Heart left ventricle (tissue), 16 donors: ENCODE results near the gene NGLY1. TPM values are rescaled to one million over a fixed set of nuclear protein-coding genes. Genes with fewer than 3 reads are reported as not detected.

ENCODE experiments used
- ATAC-seq, 4 donors: fragments of 200-7000 bp; cut with Tn5 transposase; one replicate each; pipeline ENCODE4 v1.9.1; 2020 to 2022; ENCODE audit warnings: moderate library complexity in 4 of 4, mild to moderate bottlenecking in 3 of 4, moderate number of reproducible peaks in 1 of 4
- DNase-seq, 5 donors: peaks; one replicate each; pipeline ENCODE4 v3.0.0-alpha.2; 2020
- H3K27ac ChIP-seq, 12 donors: fragments of 200-600 bp; sonication (generic) in 4 of 12; one replicate each; pipeline versions ENCODE4 v1.5.0 to v1.8.0; 2016 to 2022; ENCODE audit warnings: mild to moderate bottlenecking in 2 of 12
- H3K27me3 ChIP-seq, 9 donors: fragments of 200-600 bp; sonication (generic) in 2 of 9; one replicate each; pipeline versions ENCODE4 v1.5.1 to v1.8.0; 2016 to 2022; ENCODE audit warnings: mild to moderate bottlenecking in 3 of 9
- H3K36me3 ChIP-seq, 9 donors: fragments of 200-600 bp; sonication (generic) in 2 of 9; one replicate each; pipeline versions ENCODE4 v1.5.0 to v1.8.0; 2018 to 2022; ENCODE audit warnings: mild to moderate bottlenecking in 2 of 9
- H3K4me1 ChIP-seq, 12 donors: fragments of 200-600 bp; sonication (generic) in 4 of 12; one replicate each; pipeline versions ENCODE4 v1.5.0 to v1.8.0; 2016 to 2022; ENCODE audit warnings: mild to moderate bottlenecking in 3 of 12
- H3K4me3 ChIP-seq, 12 donors: fragments of 200-600 bp; sonication (generic) in 4 of 12; one replicate each; pipeline versions ENCODE4 v1.5.0 to v1.8.0; 2017 to 2022; ENCODE audit warnings: mild to moderate bottlenecking in 9 of 12, moderate library complexity in 4 of 12
- H3K9me3 ChIP-seq, 12 donors: fragments of 200-600 bp; sonication (generic) in 4 of 12; one replicate each; pipeline versions ENCODE4 v1.5.0 to v1.8.0; 2016 to 2022; ENCODE audit warnings: mild to moderate bottlenecking in 1 of 12
- CTCF ChIP-seq, 12 donors: fragments of 200-600 bp; sonication (generic) in 4 of 12; IDR thresholded peaks; one replicate each; pipeline versions ENCODE4 v1.5.0 to v1.8.0; 2018 to 2022; ENCODE audit warnings: antibody characterized with exemption in 12 of 12, mild to moderate bottlenecking in 5 of 12
- POLR2A ChIP-seq, 2 donors: fragments of 450-650 bp; IDR thresholded peaks; one replicate each; pipeline ENCODE4 v1.6.1; 2017; ENCODE audit warnings: antibody characterized with exemption in 2 of 2, mild to moderate bottlenecking in 2 of 2, moderate library complexity in 2 of 2
- WGBS, 4 donors: extraction: QIAGEN DNeasy Blood & Tissue Kit in 2 of 4; methylation state at CpG; one replicate each; pipeline versions ENCODE4 v1.1.5 to v1.1.7; 2013 to 2018; 5-methylcytosine and 5-hydroxymethylcytosine counted together
- intact Hi-C, 10 donors: fragments of 100-400 bp; cut with DNase I; formaldehyde crosslinking; loops; one replicate each; pipeline versions ENCODE4 v1.11.1 to v1.14.2; 2022
- polyA plus RNA-seq, 2 donors: library from polyadenylated mRNA; stranded (reverse); fragments of 200-250 nt; gene quantifications; one replicate each; pipeline ENCODE4 v1.2.3, GENCODE V29; 2013
- total RNA-seq, 9 donors: library from RNA; depleted of rRNA in 2 of 9; stranded (reverse); fragments of >200 nt in 2 of 9; fragmentation: NEBNext Ultra II Directional in 3 of 9; extraction: Animal tissue kit (Norgen Biotek cat#: 25700) in 3 of 9; gene quantifications; one replicate each; pipeline versions ENCODE4 v1.1.0 to v1.2.4, GENCODE V29; 2016 to 2023
- donor health status: ischemic (EF 13 %, LVEDD 7.1; RV severe dilation, severe dysfunction).
- donor health status: healthy with polysubstance abuse.
- donor health status: DM: no; HTN: yes; CAD: no.
- donor health status: DM: no; HTN: no; CAD: no.
- donor health status: ischemic (EF 25% LVEDD 6.9; RV normal size, moderate dysfunction).
- donor health status: ischemic (EF 25% LVEDD 5.7; RV mildly dilated, moderate dysfunction).
- donor health status: healthy.
- donor health status: DM: yes; HTN: yes; CAD: no.
- donor health status: ischemic (EF 35%, LVEDD 5.7; RV mildly dilated, moderate dysfunction).
- donor health status: nonischemic (EF 11% LVEDD 7.7; RV severe dilation, severe dysfunction).
- donor health status: DM: yes; HTN: yes; CAD: no.
- donor health status: PGD.
- donor health status: ischemic (EF 29% LVEDD 5.4; RV normal size, mild dysfunction).
- donor health status: nonischemic (EF 23%, LVEDD 6.1; RV moderate dilation, normal function).

The NGLY1 gene
- total and polyA plus RNA-seq, 11 donors: 18.5 to 41.0 (median 31.0) TPM

GRCh38 chr3:25679166-25679565, 104.1 kb downstream of the NGLY1 start:
- H3K36me3 ChIP-seq: no peaks in the 10 kb centered on the region
- 80 to 95% (median 81%) methylated on average over 1 to 2 of the region's 2 CpGs; no CpG with 5 or more reads in 1 of the 4 donors for WGBS, 4 donors
- TF ChIP-seq POLR2A (IDR thresholded peaks at IDR 0.05) (no peak), CTCF (IDR thresholded peaks at IDR 0.05) (no peak)
- H3K4me3 ChIP-seq: no peak overlapping the region
- ATAC-seq: no peak
- H3K27me3 ChIP-seq: no peaks in the 10 kb centered on the region
- no peaks in the 10 kb centered on the region for H3K4me1 ChIP-seq
- intact Hi-C loops: no loop called here
- H3K9me3 ChIP-seq: no peaks in the 10 kb centered on the region
- DNase-seq: no peak
- no peak overlapping the region for H3K27ac ChIP-seq

DNA sequence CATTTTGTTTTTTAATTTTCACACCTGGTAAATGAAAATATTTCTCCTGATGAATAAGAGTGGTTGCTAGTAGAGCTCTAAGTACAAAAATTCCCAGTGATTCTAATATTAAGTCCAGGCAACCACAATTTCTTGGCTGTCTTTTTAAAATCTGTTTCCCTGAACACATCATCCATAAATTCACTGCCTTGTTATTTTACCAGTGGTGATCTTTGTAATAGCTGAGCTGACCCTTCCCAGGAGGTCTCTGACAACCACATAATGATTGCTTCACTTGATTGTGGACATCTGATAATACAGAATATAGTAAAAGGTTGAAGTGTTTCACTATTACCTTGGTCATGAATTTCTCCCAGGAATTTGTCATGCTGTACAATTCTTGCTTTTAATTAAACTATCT, 104.7 kb downstream of the NGLY1 start:
- DNase-seq: no peak
- H3K9me3 ChIP-seq: no peaks in the 10 kb centered on the region
- ATAC-seq: no peak
- no peaks in the 10 kb centered on the region for H3K27me3 ChIP-seq
- H3K27ac ChIP-seq: no peak overlapping the region
- TF ChIP-seq CTCF (IDR thresholded peaks at IDR 0.05) (no peak), POLR2A (IDR thresholded peaks at IDR 0.05) (no peak)
- H3K4me3 ChIP-seq: no peak overlapping the region
- H3K4me1 ChIP-seq: no peaks in the 10 kb centered on the region
- no peaks in the 10 kb centered on the region for H3K36me3 ChIP-seq
- intact Hi-C loops: no loop called here

- WGBS, 4 donors: 83 to 92% (median 85%) methylated on average over 2 of the region's 2 CpGs
Measured at GRCh38 chr3:25677121-25677520, 106.1 kb downstream of the NGLY1 start.

GRCh38 chr3:25674670-25675069, 108.6 kb downstream of the NGLY1 start:
- Histone ChIP-seq H3K27ac (no peak overlapping the region), H3K36me3 (no peaks in the 10 kb centered on the region), H3K4me3 (no peak overlapping the region), H3K4me1 (no peaks in the 10 kb centered on the region), H3K27me3 (no peaks in the 10 kb centered on the region), H3K9me3 (no peaks in the 10 kb centered on the region)
- 86 to 90% (median 88%) methylated on average over 1 to 2 of the region's 2 CpGs for WGBS, 4 donors
- TF ChIP-seq CTCF (IDR thresholded peaks at IDR 0.05) (no peak), POLR2A (IDR thresholded peaks at IDR 0.05) (no peak)
- ATAC-seq (no peak), DNase-seq (no peak)
- intact Hi-C loops: no loop called here

More at GRCh38 chr3:25677121-25677520, 106.1 kb downstream of the NGLY1 start:
- no peaks in the 10 kb centered on the region for H3K4me1 ChIP-seq
- DNase-seq (no peak), ATAC-seq (no peak)
- no peak overlapping the region for H3K27ac ChIP-seq
- no peak overlapping the region for H3K4me3 ChIP-seq
- TF ChIP-seq CTCF (IDR thresholded peaks at IDR 0.05) (no peak), POLR2A (IDR thresholded peaks at IDR 0.05) (no peak)
- H3K27me3 ChIP-seq: no peaks in the 10 kb centered on the region
- intact Hi-C loops: no loop called here
- H3K36me3 ChIP-seq: no peaks in the 10 kb centered on the region
- no peaks in the 10 kb centered on the region for H3K9me3 ChIP-seq
